Fibroblast of the aortic adventitia (primary cell): Measurements from ENCODE around the gene ARHGAP35. TPM values are rescaled to one million over a fixed set of nuclear protein-coding genes. Genes with fewer than 3 reads are reported as not detected.
"Not testable (repeated sequence)": the region's sequence is repeated elsewhere in the genome, so short reads cannot be mapped to it uniquely, and the experiment has no call there.

Source experiments
- DNase-seq: peaks from one replicate; pipeline ENCODE4 v3.0.0-alpha.2; 2010; ENCODE audit warnings: low read depth
- H3K4me3 ChIP-seq: 2 replicates; pipeline ENCODE4 v1.5.1; 2011; ENCODE audit warnings: low read depth, mild to moderate bottlenecking, control low read depth, low read length, moderate library complexity
- total RNA-seq: library from RNA; depleted of rRNA; stranded (reverse); fragments of >200 nt; gene quantifications from 2 replicates; pipeline ENCODE4 v1.2.3, GENCODE V29; 2012; ENCODE audit warnings: low replicate concordance
- TF ChIP-seq, protein P1 (sequence below): IDR thresholded peaks from 2 replicates; pipeline ENCODE4 v1.5.1; 2011; ENCODE audit warnings: mild to moderate bottlenecking, low read length, control low read depth, inconsistent platforms; ENCODE audit not compliant: insufficient read depth

Gene ARHGAP35
- total RNA-seq, 1 donor: 61.3 TPM

DNA sequence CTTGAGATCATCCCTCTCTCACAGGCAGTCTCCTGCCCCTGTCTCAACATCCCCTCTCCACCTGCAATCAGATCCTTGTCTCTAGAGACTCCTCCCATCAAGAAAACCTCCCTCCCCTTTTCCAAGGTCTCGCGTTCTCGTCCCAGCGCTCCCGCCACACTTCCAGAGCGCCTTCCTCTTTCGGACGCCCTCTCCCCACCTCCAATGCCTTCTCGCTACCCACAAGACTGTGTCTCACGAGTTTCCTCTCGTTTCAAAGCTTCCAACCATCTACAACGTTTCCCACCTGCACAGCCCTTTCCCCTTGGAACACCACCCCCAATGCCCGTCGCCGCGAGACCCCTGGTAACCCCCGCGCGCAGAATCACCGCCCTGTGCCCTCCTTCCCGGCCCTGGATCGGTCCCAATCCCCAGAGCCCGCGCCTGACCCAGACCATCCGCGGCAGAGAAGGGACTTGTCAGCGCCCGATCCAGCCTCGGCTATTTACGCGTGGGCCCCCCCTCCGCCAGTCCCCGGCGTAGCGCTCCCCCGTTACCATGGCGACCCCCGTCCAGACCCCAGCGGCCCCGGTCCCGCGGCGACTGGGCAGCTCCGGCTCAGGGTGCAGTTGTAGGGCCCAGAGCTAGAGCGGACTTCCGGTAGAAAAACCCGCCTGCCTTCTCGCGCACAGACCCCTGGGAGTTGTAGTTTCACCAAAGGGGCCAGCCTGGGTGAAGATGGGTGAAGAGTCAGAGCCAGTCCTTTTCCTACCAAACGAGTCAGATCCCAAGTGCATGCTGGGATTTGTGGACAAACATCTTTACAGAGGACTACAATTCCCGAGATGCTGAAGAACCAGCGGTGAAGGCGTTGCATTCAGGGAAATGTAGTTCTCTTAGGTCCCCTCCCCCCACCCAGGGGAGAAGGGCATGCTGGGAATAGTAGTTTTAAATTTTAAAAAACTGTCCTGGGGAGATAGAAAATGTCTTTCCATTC is 10.3 kb upstream of the ARHGAP35 start, which contains the start of gene AP2S1:
AP2S1 (minus strand) TSS at position 619 of the 976 bp plus-strand sequence; CDS start at position 539, 80 bp downstream.
- H3K4me3 ChIP-seq: peak within 1 kb of the TSS; percentile 96
- TF ChIP-seq, protein P1, sequence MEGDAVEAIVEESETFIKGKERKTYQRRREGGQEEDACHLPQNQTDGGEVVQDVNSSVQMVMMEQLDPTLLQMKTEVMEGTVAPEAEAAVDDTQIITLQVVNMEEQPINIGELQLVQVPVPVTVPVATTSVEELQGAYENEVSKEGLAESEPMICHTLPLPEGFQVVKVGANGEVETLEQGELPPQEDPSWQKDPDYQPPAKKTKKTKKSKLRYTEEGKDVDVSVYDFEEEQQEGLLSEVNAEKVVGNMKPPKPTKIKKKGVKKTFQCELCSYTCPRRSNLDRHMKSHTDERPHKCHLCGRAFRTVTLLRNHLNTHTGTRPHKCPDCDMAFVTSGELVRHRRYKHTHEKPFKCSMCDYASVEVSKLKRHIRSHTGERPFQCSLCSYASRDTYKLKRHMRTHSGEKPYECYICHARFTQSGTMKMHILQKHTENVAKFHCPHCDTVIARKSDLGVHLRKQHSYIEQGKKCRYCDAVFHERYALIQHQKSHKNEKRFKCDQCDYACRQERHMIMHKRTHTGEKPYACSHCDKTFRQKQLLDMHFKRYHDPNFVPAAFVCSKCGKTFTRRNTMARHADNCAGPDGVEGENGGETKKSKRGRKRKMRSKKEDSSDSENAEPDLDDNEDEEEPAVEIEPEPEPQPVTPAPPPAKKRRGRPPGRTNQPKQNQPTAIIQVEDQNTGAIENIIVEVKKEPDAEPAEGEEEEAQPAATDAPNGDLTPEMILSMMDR: no peak

DNA sequence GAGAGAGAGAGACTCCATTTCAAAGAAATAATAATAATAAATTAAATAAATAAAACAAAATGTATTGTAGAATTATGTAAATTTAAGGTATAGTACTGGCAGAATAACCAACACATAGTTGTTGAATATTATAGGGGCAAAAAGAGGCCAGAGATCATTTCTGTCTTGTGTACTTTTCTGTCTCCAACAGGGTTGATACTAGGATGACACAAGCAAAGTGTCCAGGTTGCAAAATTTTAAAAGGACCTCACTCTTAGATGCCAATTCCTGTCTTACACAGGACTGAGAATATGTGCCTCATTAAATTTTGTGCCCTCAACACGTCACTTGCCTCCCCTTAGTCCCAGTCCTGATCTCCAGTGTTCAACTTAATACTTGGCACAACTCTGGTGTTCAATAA is 8.0 kb upstream of the ARHGAP35 start:
- no peak for DNase-seq
- no peak overlapping the region for H3K4me3 ChIP-seq
- TF ChIP-seq, protein P1: no peak

More for the DNA sequence above, 10.3 kb upstream of the ARHGAP35 start, which contains the start of gene AP2S1:
- peak; percentile 99 for DNase-seq

- H3K4me3 ChIP-seq, DNase-seq: not testable (repeated sequence)
These were observed 6.1 kb upstream of the ARHGAP35 start for GRCh38 chr19:46854698-46855097.

- DNase-seq: peak; percentile 95
- TF ChIP-seq, protein P1: peak; percentile 88
- H3K4me3 ChIP-seq: peak overlapping the region; percentile 46
These were observed 4.5 kb upstream of the ARHGAP35 start for GRCh38 chr19:46856062-46857022.

GRCh38 chr19:46859637-46860124 is 1.1 kb upstream of the ARHGAP35 start:
- no peak for DNase-seq
- peak overlapping the region; percentile 65 for H3K4me3 ChIP-seq
- TF ChIP-seq, protein P1: no peak

- peak; percentile 98 for DNase-seq
These were observed 512 bp upstream of the ARHGAP35 start for GRCh38 chr19:46860125-46860845.

More at GRCh38 chr19:46860125-46860845, 512 bp upstream of the ARHGAP35 start:
- TF ChIP-seq, protein P1: no peak
- peak overlapping the region; percentile 88 for H3K4me3 ChIP-seq
